DOHH2 (cell line): ENCODE measurements around the gene ZNF787.

Experiments
- H3F3A ChIP-seq: fragments of 200-600 bp; sonication (generic), shearing (Covaris generic); 2 replicates; pipeline ENCODE4 v1.6.0; 2016; ENCODE audit warnings: antibody characterized with exemption, mild to moderate bottlenecking; ENCODE audit not compliant: control insufficient read depth, insufficient read depth
- H3K27ac ChIP-seq: fragments of 200-600 bp; sonication (generic); 2 replicates; pipeline ENCODE4 v1.5.1; 2014; ENCODE audit warnings: low read depth, mild to moderate bottlenecking, low read length, moderate library complexity
- H3K27me3 ChIP-seq: fragments of 200-600 bp; sonication (generic); 2 replicates; pipeline ENCODE4 v1.6.1; 2014; ENCODE audit warnings: mild to moderate bottlenecking, low read length, mixed read lengths; ENCODE audit not compliant: control insufficient read depth
- H3K36me3 ChIP-seq: fragments of 200-600 bp; sonication (generic); 2 replicates; pipeline ENCODE4 v1.6.1; 2014; ENCODE audit warnings: mild to moderate bottlenecking, low read length, moderate library complexity, mixed read lengths; ENCODE audit not compliant: control insufficient read depth
- H3K4me1 ChIP-seq: fragments of 200-600 bp; sonication (generic); 2 replicates; pipeline ENCODE4 v1.6.1; 2014; ENCODE audit warnings: mild to moderate bottlenecking, low read length, mixed read lengths; ENCODE audit not compliant: control insufficient read depth
- H3K4me2 ChIP-seq: fragments of 200-600 bp; sonication (generic); 2 replicates; pipeline ENCODE4 v1.6.0; 2014; ENCODE audit warnings: mild to moderate bottlenecking, low read length, moderate library complexity
- H3K4me3 ChIP-seq: fragments of 200-600 bp; sonication (generic); 2 replicates; pipeline ENCODE4 v1.5.1; 2014; ENCODE audit warnings: mild to moderate bottlenecking, low read length, mixed read lengths
- H3K79me2 ChIP-seq: fragments of 200-600 bp; sonication (generic); 2 replicates; pipeline ENCODE4 v1.6.1; 2014; ENCODE audit warnings: mild to moderate bottlenecking, low read length, mixed read lengths; ENCODE audit not compliant: control insufficient read depth
- H3K9me2 ChIP-seq: fragments of 200-600 bp; sonication (generic); replicated peaks from 2 replicates; pipeline ENCODE4 v1.6.1; 2014; ENCODE audit warnings: mild to moderate bottlenecking, low read length, mixed read lengths; ENCODE audit not compliant: control insufficient read depth
- H3K9me3 ChIP-seq: fragments of 200-600 bp; sonication (generic); 2 replicates; pipeline ENCODE4 v1.6.1; 2014; ENCODE audit warnings: antibody characterized with exemption, low read length, mixed read lengths; ENCODE audit not compliant: control insufficient read depth, insufficient read depth
- H4K20me1 ChIP-seq: fragments of 200-600 bp; sonication (generic); 2 replicates; pipeline ENCODE4 v1.6.0; 2014; ENCODE audit warnings: low read depth, mild to moderate bottlenecking, antibody characterized with exemption, low read length, moderate library complexity; ENCODE audit not compliant: control insufficient read depth, insufficient read depth
- EZH2phosphoT487 ChIP-seq: fragments of 200-600 bp; sonication (generic); IDR thresholded peaks from 2 replicates; pipeline ENCODE4 v1.6.1; 2017; ENCODE audit warnings: borderline replicate concordance, mild to moderate bottlenecking, antibody characterized with exemption, low read length, moderate library complexity, mixed read lengths
- TF ChIP-seq, protein P1 (sequence below): fragments of 200-600 bp; sonication (generic); IDR thresholded peaks from one replicate; pipeline ENCODE4 v1.5.1; 2014; ENCODE audit warnings: antibody characterized with exemption, mild to moderate bottlenecking, low read depth, low read length; ENCODE audit not compliant: poor library complexity, severe bottlenecking

The ZNF787 gene

DNA sequence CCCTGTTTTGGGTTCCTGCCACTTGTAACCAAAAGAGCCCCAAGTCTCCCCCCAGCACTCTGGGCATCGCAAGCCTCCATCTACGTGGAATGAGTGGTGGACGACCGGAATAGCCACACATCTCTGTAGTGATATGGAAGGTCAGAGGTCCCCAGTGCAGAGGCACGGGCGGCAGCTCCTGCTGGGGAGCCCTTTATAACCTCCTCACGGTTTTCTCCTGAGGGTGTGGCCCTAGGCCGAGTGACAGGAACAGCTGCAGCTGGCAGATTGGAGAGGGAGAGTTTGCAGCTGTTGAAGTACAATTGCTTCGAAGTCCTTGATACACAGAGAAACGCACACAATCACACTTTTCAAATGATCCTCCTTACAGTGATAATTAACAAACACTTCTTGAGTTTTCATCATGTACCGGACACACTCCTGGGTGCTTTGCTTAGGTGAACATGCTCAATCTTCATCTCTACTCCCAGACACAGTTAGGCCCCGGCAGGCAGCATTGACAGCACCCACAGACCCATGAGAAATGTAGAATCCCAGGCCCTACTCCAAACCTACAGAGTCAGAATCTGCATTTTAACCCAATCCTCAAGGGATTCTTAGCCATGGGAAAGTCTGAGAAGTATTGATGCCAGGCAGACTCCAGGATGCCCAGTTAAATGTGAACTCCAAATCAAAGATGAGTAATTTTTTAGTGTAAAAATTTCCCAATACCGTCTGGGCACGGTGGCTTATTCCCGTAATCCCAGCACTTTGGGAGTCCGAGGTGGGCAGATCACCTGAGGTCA, 4.9 kb upstream of the ZNF787 start:
- Histone ChIP-seq H3K27ac (no peak overlapping the region), H3K4me3 (no peak overlapping the region), H3K27me3 (no peaks in the 10 kb centered on the region), H3K9me3 (no peaks in the 10 kb centered on the region), H3K9me2 (no peaks in the 10 kb centered on the region), H3K36me3 (no peaks in the 10 kb centered on the region), H3K4me2 (no peak overlapping the region), H3K79me2 (no peaks in the 10 kb centered on the region), H4K20me1 (no peaks in the 10 kb centered on the region), H3F3A (no peaks in the 10 kb centered on the region), H3K4me1 (peaks cover 8% of the 10 kb centered on the region)
- TF ChIP-seq, protein P1, sequence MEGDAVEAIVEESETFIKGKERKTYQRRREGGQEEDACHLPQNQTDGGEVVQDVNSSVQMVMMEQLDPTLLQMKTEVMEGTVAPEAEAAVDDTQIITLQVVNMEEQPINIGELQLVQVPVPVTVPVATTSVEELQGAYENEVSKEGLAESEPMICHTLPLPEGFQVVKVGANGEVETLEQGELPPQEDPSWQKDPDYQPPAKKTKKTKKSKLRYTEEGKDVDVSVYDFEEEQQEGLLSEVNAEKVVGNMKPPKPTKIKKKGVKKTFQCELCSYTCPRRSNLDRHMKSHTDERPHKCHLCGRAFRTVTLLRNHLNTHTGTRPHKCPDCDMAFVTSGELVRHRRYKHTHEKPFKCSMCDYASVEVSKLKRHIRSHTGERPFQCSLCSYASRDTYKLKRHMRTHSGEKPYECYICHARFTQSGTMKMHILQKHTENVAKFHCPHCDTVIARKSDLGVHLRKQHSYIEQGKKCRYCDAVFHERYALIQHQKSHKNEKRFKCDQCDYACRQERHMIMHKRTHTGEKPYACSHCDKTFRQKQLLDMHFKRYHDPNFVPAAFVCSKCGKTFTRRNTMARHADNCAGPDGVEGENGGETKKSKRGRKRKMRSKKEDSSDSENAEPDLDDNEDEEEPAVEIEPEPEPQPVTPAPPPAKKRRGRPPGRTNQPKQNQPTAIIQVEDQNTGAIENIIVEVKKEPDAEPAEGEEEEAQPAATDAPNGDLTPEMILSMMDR: no peak
- no peak for TF ChIP-seq EZH2phosphoT487

DNA sequence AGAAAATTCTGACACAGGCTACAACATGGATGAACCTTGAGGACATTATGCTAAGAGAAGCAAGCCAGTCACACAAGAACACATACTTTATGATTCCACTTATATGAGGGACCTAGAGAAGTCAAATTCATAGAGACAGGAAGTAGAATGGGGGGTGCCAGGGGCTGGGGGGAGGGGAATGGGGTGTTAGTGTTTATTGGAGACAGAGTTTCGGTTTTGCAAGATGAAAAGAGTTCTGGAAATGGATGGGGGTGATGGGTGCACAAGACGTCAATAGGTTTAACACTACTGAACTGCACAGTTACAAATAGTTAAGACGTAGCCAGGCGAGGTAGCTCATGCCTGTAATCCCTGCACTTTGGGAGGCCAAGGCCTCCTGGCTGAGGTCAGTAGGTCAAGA, 3.5 kb upstream of the ZNF787 start:
- Histone ChIP-seq H3K9me2 (no peaks in the 10 kb centered on the region), H3K27me3 (no peaks in the 10 kb centered on the region), H3K4me1 (peaks cover 13% of the 10 kb centered on the region), H3K27ac (no peak overlapping the region), H3K36me3 (peaks cover 10% of the 10 kb centered on the region), H3K4me3 (no peak overlapping the region), H3F3A (no peaks in the 10 kb centered on the region), H4K20me1 (no peaks in the 10 kb centered on the region), H3K9me3 (no peaks in the 10 kb centered on the region), H3K79me2 (peaks cover 11% of the 10 kb centered on the region), H3K4me2 (no peak overlapping the region)
- TF ChIP-seq EZH2phosphoT487: no peak
- TF ChIP-seq, protein P1: no peak

DNA sequence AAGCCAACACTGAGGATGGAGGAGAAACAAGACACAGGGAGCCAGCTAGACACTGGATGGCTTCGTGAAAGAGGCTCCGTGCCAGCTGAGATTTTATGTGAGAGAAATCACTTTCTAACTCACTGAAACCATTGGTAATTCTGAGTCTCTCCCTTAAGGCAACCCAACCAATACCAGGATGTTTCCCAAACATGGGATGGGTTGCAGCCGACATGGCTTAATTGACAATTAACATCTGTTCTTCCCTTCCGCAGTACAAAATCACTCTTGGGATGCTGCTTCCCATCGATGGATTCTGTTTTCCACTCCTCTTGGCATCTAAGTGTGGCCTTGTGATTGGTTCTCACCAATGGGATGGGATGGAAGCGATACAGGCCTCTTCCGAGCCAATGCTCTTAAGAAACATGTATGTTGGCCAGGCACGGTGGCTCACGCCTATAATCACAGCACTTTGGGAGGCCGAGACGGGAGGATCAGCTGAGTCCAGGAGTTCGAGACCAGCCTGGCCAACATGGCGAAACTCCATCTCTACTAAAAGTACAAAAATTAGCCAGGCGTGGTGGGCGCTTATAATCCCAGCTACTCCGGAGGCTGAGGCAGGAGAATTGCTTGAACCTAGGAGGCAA, 2.3 kb upstream of the ZNF787 start:
- no peak overlapping the region for H3K4me2 ChIP-seq

More for the DNA sequence above, 2.3 kb upstream of the ZNF787 start:
- H3K27ac ChIP-seq: no peak overlapping the region
- TF ChIP-seq EZH2phosphoT487: no peak
- TF ChIP-seq, protein P1: no peak
- no peaks in the 10 kb centered on the region for H3K9me2 ChIP-seq
- no peaks in the 10 kb centered on the region for H3F3A ChIP-seq
- H3K4me1 ChIP-seq: peaks cover 25% of the 10 kb centered on the region
- H4K20me1 ChIP-seq: no peaks in the 10 kb centered on the region
- no peak overlapping the region for H3K4me3 ChIP-seq
- H3K9me3 ChIP-seq: no peaks in the 10 kb centered on the region
- peaks cover 23% of the 10 kb centered on the region for H3K79me2 ChIP-seq
- H3K27me3 ChIP-seq: no peaks in the 10 kb centered on the region
- H3K36me3 ChIP-seq: peaks cover 22% of the 10 kb centered on the region
